HEK293 (cell line): ENCODE measurements around the gene CLCA1.

Source experiments
- BCL11A ChIP-seq: fragments of 450-650 bp; formaldehyde crosslinking; IDR thresholded peaks from 2 replicates; pipeline ENCODE4 v1.5.1; 2016; ENCODE audit warnings: low read depth, missing biosample characterization, missing genetic modification characterization
- PRDM1 ChIP-seq: fragments of 450-650 bp; formaldehyde crosslinking; IDR thresholded peaks from 2 replicates; pipeline ENCODE4; 2016; ENCODE audit warnings: missing biosample characterization, missing genetic modification characterization
- TRIM28 ChIP-seq: IDR thresholded peaks from 2 replicates; pipeline ENCODE4 v1.6.1; 2011; ENCODE audit warnings: low read length, control low read depth, borderline replicate concordance
- YY1 ChIP-seq: fragments of 450-650 bp; formaldehyde crosslinking; IDR thresholded peaks from 2 replicates; pipeline ENCODE4 v1.5.1; 2018; ENCODE audit warnings: missing biosample characterization, missing genetic modification characterization
- ZNF23 ChIP-seq: fragments of 450-650 bp; formaldehyde crosslinking; IDR thresholded peaks from 2 replicates; pipeline ENCODE4 v1.5.1; 2016; ENCODE audit warnings: missing biosample characterization, missing genetic modification characterization, borderline replicate concordance
- ZNF239 ChIP-seq: fragments of 450-650 bp; formaldehyde crosslinking; IDR thresholded peaks from 2 replicates; pipeline ENCODE4 v1.5.1; 2016; ENCODE audit warnings: missing biosample characterization, missing genetic modification characterization
- ZNF510 ChIP-seq: fragments of 450-650 bp; formaldehyde crosslinking; IDR thresholded peaks from 2 replicates; pipeline ENCODE4 v1.5.1; 2018; ENCODE audit warnings: mild to moderate bottlenecking, missing genetic modification characterization, missing biosample characterization; ENCODE audit not compliant: insufficient replicate concordance
- ZNF747 ChIP-seq: fragments of 450-650 bp; formaldehyde crosslinking; IDR thresholded peaks from 2 replicates; pipeline ENCODE4 v1.5.1; 2016; ENCODE audit warnings: missing biosample characterization, missing genetic modification characterization
- ZNF843 ChIP-seq: fragments of 450-650 bp; formaldehyde crosslinking; IDR thresholded peaks from 2 replicates; pipeline ENCODE4 v1.5.1; 2016; ENCODE audit warnings: missing biosample characterization, missing genetic modification characterization
- TF ChIP-seq, protein P1 (sequence below): fragments of 450-650 bp; formaldehyde crosslinking; IDR thresholded peaks from 2 replicates; pipeline ENCODE4 v1.5.1; 2016; ENCODE audit warnings: missing biosample characterization, missing genetic modification characterization
- TF ChIP-seq, protein P2 (sequence below): fragments of 450-650 bp; formaldehyde crosslinking; conservative IDR thresholded peaks from 2 replicates; pipeline ENCODE4 v1.5.1; 2016; ENCODE audit warnings: low read depth, missing biosample characterization, missing genetic modification characterization

DNA sequence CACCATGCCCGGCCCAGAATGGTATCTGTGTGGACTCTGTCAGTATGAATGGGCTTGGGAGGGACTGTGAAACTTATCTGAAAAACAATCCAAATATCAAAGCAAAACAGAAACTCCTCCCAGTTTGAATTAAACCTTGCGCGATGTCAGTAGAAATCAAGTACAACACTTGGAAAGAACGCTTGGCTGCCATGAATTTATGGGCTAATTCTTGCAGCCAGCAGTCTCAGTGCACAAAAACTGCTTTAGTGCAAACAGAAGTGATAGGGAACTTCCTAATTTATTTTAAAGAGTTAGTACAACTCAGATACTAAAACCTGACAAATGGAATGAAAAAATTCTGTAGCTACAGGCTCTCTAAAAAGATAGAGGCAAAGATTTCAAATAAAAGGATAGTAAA, 8.5 kb downstream of the CLCA1 start:
- TF ChIP-seq ZNF843 (tag by site-specific recombination) (no peak), ZNF23 (tag by site-specific recombination) (no peak), BCL11A (tag by site-specific recombination) (no peak), TRIM28 (no peak), YY1 (tag by site-specific recombination) (no peak), ZNF239 (tag by site-specific recombination) (no peak), PRDM1 (tag by site-specific recombination) (no peak), ZNF747 (tag by site-specific recombination) (no peak), ZNF510 (tag by site-specific recombination) (no peak)
- TF ChIP-seq, protein P1, sequence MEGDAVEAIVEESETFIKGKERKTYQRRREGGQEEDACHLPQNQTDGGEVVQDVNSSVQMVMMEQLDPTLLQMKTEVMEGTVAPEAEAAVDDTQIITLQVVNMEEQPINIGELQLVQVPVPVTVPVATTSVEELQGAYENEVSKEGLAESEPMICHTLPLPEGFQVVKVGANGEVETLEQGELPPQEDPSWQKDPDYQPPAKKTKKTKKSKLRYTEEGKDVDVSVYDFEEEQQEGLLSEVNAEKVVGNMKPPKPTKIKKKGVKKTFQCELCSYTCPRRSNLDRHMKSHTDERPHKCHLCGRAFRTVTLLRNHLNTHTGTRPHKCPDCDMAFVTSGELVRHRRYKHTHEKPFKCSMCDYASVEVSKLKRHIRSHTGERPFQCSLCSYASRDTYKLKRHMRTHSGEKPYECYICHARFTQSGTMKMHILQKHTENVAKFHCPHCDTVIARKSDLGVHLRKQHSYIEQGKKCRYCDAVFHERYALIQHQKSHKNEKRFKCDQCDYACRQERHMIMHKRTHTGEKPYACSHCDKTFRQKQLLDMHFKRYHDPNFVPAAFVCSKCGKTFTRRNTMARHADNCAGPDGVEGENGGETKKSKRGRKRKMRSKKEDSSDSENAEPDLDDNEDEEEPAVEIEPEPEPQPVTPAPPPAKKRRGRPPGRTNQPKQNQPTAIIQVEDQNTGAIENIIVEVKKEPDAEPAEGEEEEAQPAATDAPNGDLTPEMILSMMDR (tag by site-specific recombination) = no peak
- TF ChIP-seq, protein P2, sequence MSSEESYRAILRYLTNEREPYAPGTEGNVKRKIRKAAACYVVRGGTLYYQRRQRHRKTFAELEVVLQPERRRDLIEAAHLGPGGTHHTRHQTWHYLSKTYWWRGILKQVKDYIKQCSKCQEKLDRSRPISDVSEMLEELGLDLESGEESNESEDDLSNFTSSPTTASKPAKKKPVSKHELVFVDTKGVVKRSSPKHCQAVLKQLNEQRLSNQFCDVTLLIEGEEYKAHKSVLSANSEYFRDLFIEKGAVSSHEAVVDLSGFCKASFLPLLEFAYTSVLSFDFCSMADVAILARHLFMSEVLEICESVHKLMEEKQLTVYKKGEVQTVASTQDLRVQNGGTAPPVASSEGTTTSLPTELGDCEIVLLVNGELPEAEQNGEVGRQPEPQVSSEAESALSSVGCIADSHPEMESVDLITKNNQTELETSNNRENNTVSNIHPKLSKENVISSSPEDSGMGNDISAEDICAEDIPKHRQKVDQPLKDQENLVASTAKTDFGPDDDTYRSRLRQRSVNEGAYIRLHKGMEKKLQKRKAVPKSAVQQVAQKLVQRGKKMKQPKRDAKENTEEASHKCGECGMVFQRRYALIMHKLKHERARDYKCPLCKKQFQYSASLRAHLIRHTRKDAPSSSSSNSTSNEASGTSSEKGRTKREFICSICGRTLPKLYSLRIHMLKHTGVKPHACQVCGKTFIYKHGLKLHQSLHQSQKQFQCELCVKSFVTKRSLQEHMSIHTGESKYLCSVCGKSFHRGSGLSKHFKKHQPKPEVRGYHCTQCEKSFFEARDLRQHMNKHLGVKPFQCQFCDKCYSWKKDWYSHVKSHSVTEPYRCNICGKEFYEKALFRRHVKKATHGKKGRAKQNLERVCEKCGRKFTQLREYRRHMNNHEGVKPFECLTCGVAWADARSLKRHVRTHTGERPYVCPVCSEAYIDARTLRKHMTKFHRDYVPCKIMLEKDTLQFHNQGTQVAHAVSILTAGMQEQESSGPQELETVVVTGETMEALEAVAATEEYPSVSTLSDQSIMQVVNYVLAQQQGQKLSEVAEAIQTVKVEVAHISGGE = no peak
